Measurements from ENCODE around the gene ARHGAP18.

- TF ChIP-seq CTCF (IDR thresholded peaks at IDR 0.05) = no peak
- TF ChIP-seq POLR2A (IDR thresholded peaks at IDR 0.05) = no peak
Observed at GRCh38 chr6:129684903-129685661, 24.9 kb downstream of the ARHGAP18 start.
